Gastroesophageal sphincter (tissue), 4 donors: ENCODE data around the gene CD6. TPM values are rescaled to one million over a fixed set of nuclear protein-coding genes. Genes with fewer than 3 reads are reported as not detected.

ENCODE experiments used
- ATAC-seq: fragments of 150-250 bp; one replicate; pipeline ENCODE4 v1.9.1; 2016; ENCODE audit warnings: mild to moderate bottlenecking, moderate library complexity
- H3K27ac ChIP-seq, 4 donors: fragments of 200-600 bp; sonication (generic) in 3 of 4; 1 replicate in 3 of 4; 2 replicates in 1 of 4; pipeline ENCODE4 v1.5.1; 2016 to 2019
- H3K27me3 ChIP-seq: fragments of 200-600 bp; sonication (generic); one replicate; pipeline ENCODE4 v1.5.1; 2019
- H3K36me3 ChIP-seq, 2 donors: fragments of 200-600 bp; sonication (generic); one replicate each; pipeline ENCODE4 v1.5.1; 2019; ENCODE audit warnings: control low read depth in 1 of 2
- H3K4me1 ChIP-seq, 3 donors: fragments of 200-600 bp; sonication (generic); 1 replicate in 2 of 3; 2 replicates in 1 of 3; pipeline ENCODE4 v1.5.1; 2016 to 2019; ENCODE audit warnings: control low read depth in 2 of 3
- H3K4me3 ChIP-seq, 2 donors: fragments of 200-600 bp; sonication (generic); one replicate each; pipeline ENCODE4 v1.5.1; 2019; ENCODE audit warnings: mild to moderate bottlenecking in 1 of 2, moderate library complexity in 1 of 2
- H3K9me3 ChIP-seq, 3 donors: fragments of 200-600 bp; sonication (generic); one replicate each; pipeline ENCODE4 v1.5.1; 2017 to 2019; ENCODE audit warnings: control low read depth in 2 of 3
- EP300 ChIP-seq: sonication (generic); formaldehyde crosslinking; IDR thresholded peaks from one replicate; pipeline ENCODE4 v1.6.1; 2017; ENCODE audit warnings: antibody characterized with exemption, mild to moderate bottlenecking
- POLR2A ChIP-seq, 2 donors: fragments of 450-650 bp; IDR thresholded peaks; one replicate each; pipeline ENCODE4 v1.6.1; 2017; ENCODE audit warnings: antibody characterized with exemption in 2 of 2, mild to moderate bottlenecking in 2 of 2, moderate library complexity in 1 of 2
- POLR2AphosphoS5 ChIP-seq: sonication (generic); formaldehyde crosslinking; IDR thresholded peaks from one replicate; pipeline ENCODE4 v1.6.1; 2017; ENCODE audit warnings: antibody characterized with exemption
- WGBS, 2 donors: methylation state at CpG; one replicate each; pipeline ENCODE4 v1.1.5; 2018; ENCODE audit warnings: low coverage in 1 of 2; 5-methylcytosine and 5-hydroxymethylcytosine counted together
- total RNA-seq, 4 donors: library from RNA; depleted of rRNA; stranded (reverse); fragments of >200 nt; gene quantifications; one replicate each; pipeline ENCODE4 v1.1.0, GENCODE V29; 2016
- TF ChIP-seq, protein P1 (sequence below), 4 experiments: fragments of 200-600 bp in 2 of 4; fragments of 450-650 bp in 2 of 4; sonication (generic) in 1 of 4; IDR thresholded peaks; one replicate each; pipeline ENCODE4 v1.5.1; 2017 to 2019; ENCODE audit warnings: antibody characterized with exemption in 4 of 4, mild to moderate bottlenecking in 2 of 4, moderate library complexity in 2 of 4

CD6 gene
- total RNA-seq, 4 donors from 2014 or later: 0.15 to 2.7 (median 0.35) TPM; not detected in 1

GRCh38 chr11:60924110-60924905 lies 47.2 kb upstream of the CD6 start, which contains the start of gene TMEM132A:
TSS of gene TMEM132A (plus strand) at chr11:60924460. CDS start at chr11:60924634, 174 bp downstream.
- 0% methylated on average over 2 of the region's 69 CpGs; no CpG with 5 or more reads in 1 of the 2 donors for WGBS, 2 donors
- H3K27ac ChIP-seq: peak within 1 kb of the TSS in 1 of 4 donors; percentile 62

DNA sequence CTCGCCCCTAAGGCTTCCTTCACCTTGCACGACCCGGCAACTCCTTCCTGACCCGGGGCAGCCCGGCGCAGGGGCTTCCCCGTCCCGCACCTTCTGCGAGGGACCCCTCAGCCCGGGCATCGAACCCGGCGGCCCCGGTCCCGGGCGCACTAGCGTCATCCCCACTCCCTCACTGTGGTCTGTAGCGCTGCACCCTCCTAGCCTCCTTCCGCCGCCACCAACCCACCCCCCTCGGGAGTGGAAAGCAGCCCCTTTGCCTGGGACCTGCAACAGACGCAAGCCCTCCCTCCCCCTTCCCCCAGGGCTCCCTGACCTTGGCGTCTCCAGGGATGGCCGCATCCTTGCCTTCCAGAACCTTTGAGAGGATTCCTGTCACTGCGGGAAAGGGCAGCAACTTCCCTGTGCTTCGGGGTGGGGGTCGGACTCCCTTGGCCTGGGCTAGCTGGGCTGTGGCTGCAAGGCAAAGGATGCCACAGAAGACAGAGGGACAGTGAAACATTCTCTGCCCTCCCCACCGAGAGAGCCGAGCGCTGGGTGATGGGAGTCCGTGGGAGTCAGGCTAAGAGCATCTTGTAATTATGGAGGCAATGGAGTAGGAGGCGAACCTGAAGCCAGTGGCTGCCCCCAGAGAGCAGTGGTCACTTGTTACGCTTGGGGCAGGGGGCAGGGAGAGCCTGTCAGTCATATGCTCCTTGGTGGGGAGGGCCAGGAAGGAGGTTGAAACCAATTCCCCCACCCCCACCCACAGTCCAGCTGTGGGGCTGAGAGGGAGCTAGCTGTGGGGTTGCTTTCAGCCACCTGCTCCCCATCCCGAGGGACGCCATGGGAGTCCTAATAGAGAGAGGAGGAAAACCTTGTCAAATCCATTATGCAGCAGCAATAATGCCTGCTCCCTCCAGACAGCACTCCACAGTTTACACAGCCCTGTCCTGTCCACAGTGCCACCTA lies 46.3 kb upstream of the CD6 start:
- peaks cover 0 to 31% (median 12%) of the 10 kb centered on the region in 3 donors for H3K4me1 ChIP-seq
- peak overlapping the region in 1 of 4 donors; percentile 62 for H3K27ac ChIP-seq
- no peaks in the 10 kb centered on the region for H3K9me3 ChIP-seq
- no peak for ATAC-seq
- TF ChIP-seq POLR2AphosphoS5: no peak
- no peak for TF ChIP-seq POLR2A (IDR thresholded peaks at IDR 0.05)
- TF ChIP-seq, protein P1, sequence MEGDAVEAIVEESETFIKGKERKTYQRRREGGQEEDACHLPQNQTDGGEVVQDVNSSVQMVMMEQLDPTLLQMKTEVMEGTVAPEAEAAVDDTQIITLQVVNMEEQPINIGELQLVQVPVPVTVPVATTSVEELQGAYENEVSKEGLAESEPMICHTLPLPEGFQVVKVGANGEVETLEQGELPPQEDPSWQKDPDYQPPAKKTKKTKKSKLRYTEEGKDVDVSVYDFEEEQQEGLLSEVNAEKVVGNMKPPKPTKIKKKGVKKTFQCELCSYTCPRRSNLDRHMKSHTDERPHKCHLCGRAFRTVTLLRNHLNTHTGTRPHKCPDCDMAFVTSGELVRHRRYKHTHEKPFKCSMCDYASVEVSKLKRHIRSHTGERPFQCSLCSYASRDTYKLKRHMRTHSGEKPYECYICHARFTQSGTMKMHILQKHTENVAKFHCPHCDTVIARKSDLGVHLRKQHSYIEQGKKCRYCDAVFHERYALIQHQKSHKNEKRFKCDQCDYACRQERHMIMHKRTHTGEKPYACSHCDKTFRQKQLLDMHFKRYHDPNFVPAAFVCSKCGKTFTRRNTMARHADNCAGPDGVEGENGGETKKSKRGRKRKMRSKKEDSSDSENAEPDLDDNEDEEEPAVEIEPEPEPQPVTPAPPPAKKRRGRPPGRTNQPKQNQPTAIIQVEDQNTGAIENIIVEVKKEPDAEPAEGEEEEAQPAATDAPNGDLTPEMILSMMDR (IDR thresholded peaks at IDR 0.05): no peak
- TF ChIP-seq EP300: no peak
- peaks cover 45% of the 10 kb centered on the region for H3K27me3 ChIP-seq
- WGBS, 2 donors: 33 to 35% methylated on average over 4 to 5 of the region's 35 CpGs
- H3K4me3 ChIP-seq: peak overlapping the region; percentile 41 to 66
- H3K36me3 ChIP-seq: peaks cover 0 to 41% of the 10 kb centered on the region in 2 donors

More at GRCh38 chr11:60924110-60924905, 47.2 kb upstream of the CD6 start, which contains the start of gene TMEM132A:
- TF ChIP-seq EP300: no peak
- TF ChIP-seq POLR2A (IDR thresholded peaks at IDR 0.05): no peak
- TF ChIP-seq, protein P1 (IDR thresholded peaks at IDR 0.05): no peak
- no peak for TF ChIP-seq POLR2AphosphoS5
- Histone ChIP-seq H3K36me3 (peaks cover 0 to 47% of the 10 kb centered on the region in 2 donors), H3K27me3 (peaks cover 41% of the 10 kb centered on the region), H3K9me3 (no peaks in the 10 kb centered on the region), H3K4me1 (peaks cover 0 to 40% (median 16%) of the 10 kb centered on the region in 3 donors), H3K4me3 (peak within 1 kb of the TSS; percentile 41 to 66)
- ATAC-seq: peak; percentile 91

- peaks cover 0 to 34% of the 10 kb centered on the region in 2 donors for H3K36me3 ChIP-seq
- 61% methylated on average over 5 of the region's 6 CpGs; no CpG with 5 or more reads in 1 of the 2 donors for WGBS, 2 donors
- H3K9me3 ChIP-seq: no peaks in the 10 kb centered on the region
- no peak for ATAC-seq
- H3K27me3 ChIP-seq: peaks cover 45% of the 10 kb centered on the region
- peaks cover 0 to 26% (median 12%) of the 10 kb centered on the region in 3 donors for H3K4me1 ChIP-seq
- H3K4me3 ChIP-seq: no peak overlapping the region
- TF ChIP-seq EP300 (no peak), POLR2AphosphoS5 (no peak)
- TF ChIP-seq, protein P1 (IDR thresholded peaks at IDR 0.05): no peak
- H3K27ac ChIP-seq: no peak overlapping the region
Observed at GRCh38 chr11:60925868-60926267, 45.6 kb upstream of the CD6 start.

GRCh38 chr11:60926500-60926899 lies 45.0 kb upstream of the CD6 start:
- H3K27ac ChIP-seq: no peak overlapping the region
- WGBS, 2 donors: 88 to 95% methylated on average over 4 to 7 of the region's 8 CpGs
- H3K36me3 ChIP-seq: peaks cover 0 to 28% of the 10 kb centered on the region in 2 donors
- peaks cover 0 to 26% (median 12%) of the 10 kb centered on the region in 3 donors for H3K4me1 ChIP-seq
- H3K27me3 ChIP-seq: peaks cover 45% of the 10 kb centered on the region
- ATAC-seq: no peak
- TF ChIP-seq, protein P1 (IDR thresholded peaks at IDR 0.05): no peak
- TF ChIP-seq POLR2AphosphoS5: no peak
- no peak for TF ChIP-seq EP300
- no peak for TF ChIP-seq POLR2A (IDR thresholded peaks at IDR 0.05)
- H3K9me3 ChIP-seq: no peaks in the 10 kb centered on the region
- H3K4me3 ChIP-seq: no peak overlapping the region
